Measurements from ENCODE around the gene C1QTNF5.

- no peak for TF ChIP-seq CTCF (IDR thresholded peaks at IDR 0.05)
- no peak for TF ChIP-seq EZH2 (IDR thresholded peaks at IDR 0.05)
Measured at GRCh38 chr11:119355091-119355843, 14.6 kb upstream of the C1QTNF5 start.
